Measurements from ENCODE around the gene VCP. TPM values are rescaled to one million over a fixed set of nuclear protein-coding genes. Genes with fewer than 3 reads are reported as not detected.

Gene VCP
- total RNA-seq, 8 experiments from 2014 or later = 112 to 342 (median 164) TPM

- Histone ChIP-seq H3K4me1 (replicated peaks in 1 of 2) (peaks cover 10 to 12% of the 10 kb centered on the region in 2 donors), H3K4me3 (no peak overlapping the region), H3K27ac (no peak overlapping the region)
- ATAC-seq (replicated peaks in 6 of 8) = no peak
- in situ Hi-C loops (cut with MboI; ENCODE audit: low pct_unique_long_range_greater_than_20kb in 2 of 9, low sequenced_read_pairs in 9 of 9, unreplicated experiment in 9 of 9) = no loop called here
- WGBS, 10 experiments = 83 to 96% (median 92%) methylated on average over 2 to 3 of the region's 3 CpGs; no CpG with 5 or more reads in 2 of the 10 experiments
Measured at GRCh38 chr9:35097573-35097972, 25.1 kb upstream of the VCP start.

DNA sequence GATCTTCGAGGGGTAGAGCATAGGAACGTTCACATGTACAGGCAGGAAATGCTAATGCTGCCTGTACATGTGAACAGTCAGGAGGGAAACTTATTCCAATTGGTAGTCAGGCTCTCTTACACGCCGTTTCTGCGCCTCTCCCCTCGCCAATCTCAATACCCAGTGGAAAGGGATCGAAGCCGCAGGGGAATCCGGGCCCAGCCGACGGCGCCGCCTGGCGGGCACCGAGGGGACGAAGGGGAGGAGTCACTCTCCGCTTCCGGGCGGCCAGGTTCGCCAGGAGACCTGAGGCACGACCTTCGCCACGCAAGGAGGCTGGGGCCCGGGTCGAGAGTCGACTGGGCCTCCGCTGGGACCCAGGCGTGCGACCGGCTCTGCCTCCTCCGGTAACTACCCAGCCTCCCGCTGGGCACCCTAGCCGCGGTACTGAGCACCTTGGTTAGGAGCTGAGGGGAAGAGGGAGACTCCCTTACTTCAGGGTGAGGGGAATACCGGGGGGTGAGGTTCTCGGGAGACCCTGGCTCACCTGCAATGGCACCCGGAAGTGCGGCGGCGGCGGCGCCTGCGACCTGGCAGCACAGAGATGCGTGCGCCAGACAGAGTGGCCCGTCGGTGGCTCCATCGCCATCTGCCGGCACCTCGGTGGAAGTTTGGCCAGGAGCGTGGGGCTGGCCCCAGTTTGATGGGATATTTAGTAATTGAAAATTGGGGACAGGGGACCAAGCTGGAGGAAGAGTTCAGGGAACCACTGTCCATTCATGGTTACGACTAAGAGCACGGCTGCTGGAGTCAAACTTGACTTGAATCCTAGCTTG, 23.8 kb upstream of the VCP start, which contains the start of gene PIGO:
Gene PIGO (minus strand): TSS at position 557 of the 815 bp plus-strand sequence. CDS start 1,026 bp downstream, outside the sequence.
- peak within 1 kb of the TSS; percentile 94 to 97 for H3K27ac ChIP-seq
- 0 to 5% (median 0%) methylated on average over 1 to 9 of the region's 53 CpGs; no CpG with 5 or more reads in 4 of the 10 experiments for WGBS, 10 experiments
- in situ Hi-C loops (cut with MboI; ENCODE audit: low pct_unique_long_range_greater_than_20kb in 2 of 9, low sequenced_read_pairs in 9 of 9, unreplicated experiment in 9 of 9) = no loop called here
- H3K4me3 ChIP-seq = peak within 1 kb of the TSS; percentile 90 to 99 (median 91)
- H3K4me1 ChIP-seq (replicated peaks in 1 of 2) = peaks cover 5 to 6% of the 10 kb centered on the region in 2 donors
- peak; percentile 89 to 94 (median 92) for ATAC-seq (replicated peaks in 6 of 8)

GRCh38 chr9:35091536-35091935, 19.1 kb upstream of the VCP start:
- Histone ChIP-seq H3K4me3 (no peak overlapping the region), H3K4me1 (replicated peaks in 1 of 2) (peaks cover 5 to 6% of the 10 kb centered on the region in 2 donors), H3K27ac (no peak overlapping the region)
- ATAC-seq (replicated peaks in 6 of 8) = no peak
- in situ Hi-C loops (cut with MboI; ENCODE audit: low pct_unique_long_range_greater_than_20kb in 2 of 9, low sequenced_read_pairs in 9 of 9, unreplicated experiment in 9 of 9) = no loop called here
- WGBS, 10 experiments = 40 to 100% (median 97%) methylated on average over 1 to 6 of the region's 17 CpGs; no CpG with 5 or more reads in 5 of the 10 experiments

DNA sequence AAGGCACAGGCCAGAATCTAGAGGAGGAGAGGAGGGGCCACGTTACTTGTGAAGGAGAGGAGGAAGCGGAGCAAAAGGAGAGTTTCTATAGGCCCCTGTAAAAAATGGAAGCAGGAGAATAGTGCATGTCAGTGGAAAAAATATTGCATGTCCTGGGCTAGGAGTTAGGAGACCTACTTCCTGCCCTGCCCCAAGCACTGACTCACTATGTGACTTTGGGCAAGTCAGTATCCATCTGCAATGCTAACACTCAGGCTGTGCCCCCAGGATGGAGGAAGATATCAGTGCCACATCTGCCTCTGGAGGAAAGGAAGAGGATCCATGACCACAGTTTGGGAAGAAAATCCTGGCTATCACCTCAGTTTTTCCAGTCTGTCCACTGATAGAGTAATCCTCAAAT, 17.0 kb upstream of the VCP start:
- WGBS, 10 experiments = 67 to 92% (median 80%) methylated on average over 1 to 2 of the region's 2 CpGs; no CpG with 5 or more reads in 7 of the 10 experiments
- in situ Hi-C loops (cut with MboI; ENCODE audit: low pct_unique_long_range_greater_than_20kb in 2 of 9, low sequenced_read_pairs in 9 of 9, unreplicated experiment in 9 of 9) = no loop called here
- peak in 2 of 8 experiments; percentile 81 to 88 for ATAC-seq (replicated peaks in 6 of 8)

DNA sequence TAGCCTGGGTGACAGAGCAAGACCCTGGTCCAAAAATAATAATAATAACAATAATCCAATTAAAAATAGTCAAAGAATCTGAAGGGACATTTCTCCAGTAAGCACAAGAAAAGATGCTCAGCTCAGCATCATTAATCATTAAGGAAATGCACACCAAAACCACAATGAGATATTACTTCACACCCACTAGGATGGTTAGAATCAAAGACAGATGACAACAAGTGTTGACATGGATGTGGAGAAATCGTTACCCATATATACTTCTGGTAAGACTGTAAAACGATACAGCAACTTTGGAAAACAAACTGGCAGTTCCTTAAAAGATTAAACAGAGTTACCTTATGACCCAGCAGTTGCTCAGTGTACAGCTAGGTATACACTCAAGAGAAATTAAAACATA, 12.7 kb upstream of the VCP start:
- Histone ChIP-seq H3K4me3 (no peak overlapping the region), H3K27ac (no peak overlapping the region), H3K4me1 (replicated peaks in 1 of 2) (no peaks in the 10 kb centered on the region)
- in situ Hi-C loops (cut with MboI; ENCODE audit: low pct_unique_long_range_greater_than_20kb in 2 of 9, low sequenced_read_pairs in 9 of 9, unreplicated experiment in 9 of 9) = no loop called here
- no peak for ATAC-seq (replicated peaks in 6 of 8)
- WGBS, 10 experiments = 0 to 100% (median 57%) methylated on average over 1 to 2 of the region's 2 CpGs; no CpG with 5 or more reads in 2 of the 10 experiments

More for the DNA sequence above, 17.0 kb upstream of the VCP start:
- no peak overlapping the region for H3K27ac ChIP-seq
- no peak overlapping the region for H3K4me3 ChIP-seq
- no peaks in the 10 kb centered on the region for H3K4me1 ChIP-seq (replicated peaks in 1 of 2)

GRCh38 chr9:35079426-35080341, 7.3 kb upstream of the VCP start, which contains the start of gene FANCG:
FANCG (minus strand) TSS chr9:35079942; CDS start chr9:35079524, 418 bp downstream.
- peak within 1 kb of the TSS in 1 of 2 donors; percentile 37 for H3K27ac ChIP-seq
- peaks cover 7 to 8% of the 10 kb centered on the region in 2 donors for H3K4me1 ChIP-seq (replicated peaks in 1 of 2)
- peak within 1 kb of the TSS; percentile 60 to 94 (median 80) for H3K4me3 ChIP-seq
- 0 to 1% (median 0%) methylated on average over 2 to 35 of the region's 67 CpGs; no CpG with 5 or more reads in 2 of the 10 experiments for WGBS, 10 experiments
- ATAC-seq (replicated peaks in 6 of 8) = peak; percentile 92 to 95 (median 94)
- in situ Hi-C loops (cut with MboI; ENCODE audit: low pct_unique_long_range_greater_than_20kb in 2 of 9, low sequenced_read_pairs in 9 of 9, unreplicated experiment in 9 of 9) = no loop called here

DNA sequence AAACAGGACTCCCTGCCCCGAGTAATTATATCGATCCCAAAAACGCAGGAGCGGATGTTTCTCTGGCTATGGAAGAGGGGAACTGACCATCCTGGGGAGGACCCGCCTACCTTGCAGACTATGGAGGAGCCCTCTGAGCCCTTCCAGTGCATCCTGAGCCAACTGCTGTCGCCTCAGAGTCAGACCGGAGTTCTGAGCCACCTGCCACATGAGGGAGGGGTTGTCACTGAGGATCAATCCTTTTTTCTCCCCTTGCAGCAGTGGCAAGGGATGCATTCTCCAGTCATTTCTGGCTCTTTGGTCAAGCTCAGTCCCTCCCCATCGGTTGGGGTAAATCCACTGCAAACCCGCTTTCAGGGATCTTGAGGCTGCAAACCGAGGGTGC, 6.6 kb upstream of the VCP start:
- ATAC-seq (replicated peaks in 6 of 8) = peak in 2 of 8 experiments; percentile 1 to 4
- Histone ChIP-seq H3K4me3 (peak overlapping the region; percentile 60 to 94 (median 80)), H3K27ac (peak overlapping the region in 1 of 2 donors; percentile 37), H3K4me1 (replicated peaks in 1 of 2) (peaks cover 7 to 8% of the 10 kb centered on the region in 2 donors)
- WGBS, 10 experiments = 0 to 6% (median 0%) methylated on average over 1 to 7 of the region's 10 CpGs; no CpG with 5 or more reads in 4 of the 10 experiments
- in situ Hi-C loops (cut with MboI; ENCODE audit: low pct_unique_long_range_greater_than_20kb in 2 of 9, low sequenced_read_pairs in 9 of 9, unreplicated experiment in 9 of 9) = no loop called here

DNA sequence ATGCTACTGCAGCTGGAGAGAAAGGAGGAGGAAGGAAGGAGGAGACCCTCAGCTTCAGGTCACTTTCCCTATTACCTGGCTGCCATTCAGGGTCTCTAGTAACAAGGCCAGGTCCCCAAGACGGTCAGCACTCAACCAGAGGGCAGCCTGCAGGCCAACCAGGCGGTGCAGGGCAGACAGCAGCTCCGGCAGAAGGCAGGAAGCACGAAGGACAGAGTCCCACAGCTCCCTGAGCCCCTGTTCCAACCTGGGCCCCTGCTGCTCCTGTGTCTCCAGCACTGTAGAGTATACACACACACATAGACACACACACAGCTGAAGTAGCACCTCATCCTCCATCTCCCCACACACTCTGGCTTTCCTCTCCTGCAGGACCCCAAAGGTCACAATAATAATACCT, 5.6 kb upstream of the VCP start:
- peak overlapping the region in 1 of 5 donors; percentile 80 for H3K4me3 ChIP-seq
- in situ Hi-C loops (cut with MboI; ENCODE audit: low pct_unique_long_range_greater_than_20kb in 2 of 9, low sequenced_read_pairs in 9 of 9, unreplicated experiment in 9 of 9) = no loop called here
- peaks cover 9 to 10% of the 10 kb centered on the region in 2 donors for H3K4me1 ChIP-seq (replicated peaks in 1 of 2)
- no peak overlapping the region for H3K27ac ChIP-seq
- no peak for ATAC-seq (replicated peaks in 6 of 8)
- WGBS, 10 experiments = 17 to 90% (median 40%) methylated on average over 1 to 2 of the region's 4 CpGs; no CpG with 5 or more reads in 7 of the 10 experiments

DNA sequence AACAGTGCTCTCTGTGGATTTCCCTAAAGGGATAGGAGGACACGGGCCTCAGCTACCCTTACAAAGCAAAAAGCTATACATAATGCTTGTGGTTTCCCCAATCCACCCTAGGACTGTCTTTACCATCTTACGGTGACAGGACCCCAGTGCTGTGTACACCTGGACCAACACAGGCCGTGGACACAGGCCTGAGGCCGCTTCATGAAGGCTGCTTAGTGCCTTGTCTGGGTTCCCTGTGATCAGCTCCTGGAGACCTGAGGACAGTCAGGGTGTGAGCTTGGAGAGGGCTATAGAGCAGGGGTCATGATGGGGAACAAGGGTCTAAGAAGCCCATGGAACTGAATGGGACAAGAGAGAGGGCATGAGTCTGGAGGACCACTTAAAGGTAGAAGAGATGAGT, 4.4 kb upstream of the VCP start:
- in situ Hi-C loops (cut with MboI; ENCODE audit: low pct_unique_long_range_greater_than_20kb in 2 of 9, low sequenced_read_pairs in 9 of 9, unreplicated experiment in 9 of 9) = no loop called here
- no peak overlapping the region for H3K4me3 ChIP-seq
- H3K27ac ChIP-seq = no peak overlapping the region
- no peak for ATAC-seq (replicated peaks in 6 of 8)
- 75 to 100% (median 88%) methylated on average over 1 to 4 of the region's 4 CpGs; no CpG with 5 or more reads in 4 of the 10 experiments for WGBS, 10 experiments
- peaks cover 11 to 13% of the 10 kb centered on the region in 2 donors for H3K4me1 ChIP-seq (replicated peaks in 1 of 2)

GRCh38 chr9:35075358-35075757, 2.9 kb upstream of the VCP start:
- peaks cover 17 to 18% of the 10 kb centered on the region in 2 donors for H3K4me1 ChIP-seq (replicated peaks in 1 of 2)
- in situ Hi-C loops (cut with MboI; ENCODE audit: low pct_unique_long_range_greater_than_20kb in 2 of 9, low sequenced_read_pairs in 9 of 9, unreplicated experiment in 9 of 9) = no loop called here
- 100% methylated on average over 1 to 2 of the region's 4 CpGs; no CpG with 5 or more reads in 7 of the 10 experiments for WGBS, 10 experiments
- no peak overlapping the region for H3K27ac ChIP-seq
- ATAC-seq (replicated peaks in 6 of 8) = no peak
- H3K4me3 ChIP-seq = no peak overlapping the region

- 86 to 100% (median 94%) methylated on average over 2 to 7 of the region's 8 CpGs; no CpG with 5 or more reads in 4 of the 10 experiments for WGBS, 10 experiments
- in situ Hi-C loops (cut with MboI; ENCODE audit: low pct_unique_long_range_greater_than_20kb in 2 of 9, low sequenced_read_pairs in 9 of 9, unreplicated experiment in 9 of 9) = no loop called here
- Histone ChIP-seq H3K27ac (no peak overlapping the region), H3K4me1 (replicated peaks in 1 of 2) (peaks cover 23% of the 10 kb centered on the region in 2 donors), H3K4me3 (no peak overlapping the region)
- no peak for ATAC-seq (replicated peaks in 6 of 8)
Measured at GRCh38 chr9:35074791-35075190, 2.4 kb upstream of the VCP start.

DNA sequence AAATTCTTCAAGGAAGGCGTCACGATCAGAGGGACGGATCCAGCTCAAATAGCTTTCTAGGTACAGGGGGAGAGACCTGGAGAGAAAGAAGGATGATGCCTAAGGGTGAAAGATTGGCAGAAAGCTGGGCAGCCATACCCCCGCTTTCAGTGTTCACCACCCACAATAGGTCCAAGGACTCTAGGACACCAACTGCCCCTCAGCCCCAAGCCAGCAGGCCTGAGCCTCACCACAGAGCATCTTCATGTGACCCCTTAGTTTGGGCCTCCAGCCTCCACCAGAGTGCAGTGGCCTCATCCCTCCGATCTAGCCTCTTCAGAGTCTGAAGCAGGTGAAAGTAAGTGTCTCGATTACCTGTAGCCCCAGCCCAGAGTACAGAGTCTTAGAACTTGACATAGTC, 1.7 kb upstream of the VCP start:
- Histone ChIP-seq H3K4me1 (replicated peaks in 1 of 2) (peaks cover 27% of the 10 kb centered on the region in 2 donors), H3K27ac (no peak overlapping the region), H3K4me3 (no peak overlapping the region)
- no peak for ATAC-seq (replicated peaks in 6 of 8)
- 80 to 100% (median 90%) methylated on average over 1 to 3 of the region's 6 CpGs; no CpG with 5 or more reads in 5 of the 10 experiments for WGBS, 10 experiments
- in situ Hi-C loops (cut with MboI; ENCODE audit: low pct_unique_long_range_greater_than_20kb in 2 of 9, low sequenced_read_pairs in 9 of 9, unreplicated experiment in 9 of 9) = no loop called here
